Cardiac fibroblast (primary cell): ENCODE measurements around the gene SERBP1.

ENCODE experiments used
- DNase-seq, 2 donors: peaks; one replicate each; pipeline versions ENCODE4 v3.0.0 to v3.0.0-alpha.2; 2010; ENCODE audit warnings: low read depth in 2 of 2
- H3K4me3 ChIP-seq, 2 donors: replicated peaks in 1 of 2; 1 replicate in 1 of 2; 2 replicates in 1 of 2; pipeline ENCODE4 v1.5.1; 2011; ENCODE audit warnings: low read depth in 2 of 2, low read length in 2 of 2, mild to moderate bottlenecking in 2 of 2, moderate library complexity in 1 of 2
- TF ChIP-seq, protein P1 (sequence below): IDR thresholded peaks from one replicate; pipeline ENCODE4 v1.5.1; 2011; ENCODE audit warnings: low read depth, mild to moderate bottlenecking, low read length, inconsistent platforms

SERBP1 gene

GRCh38 chr1:67441739-67442281 is 11.6 kb upstream of the SERBP1 start:
- TF ChIP-seq, protein P1, sequence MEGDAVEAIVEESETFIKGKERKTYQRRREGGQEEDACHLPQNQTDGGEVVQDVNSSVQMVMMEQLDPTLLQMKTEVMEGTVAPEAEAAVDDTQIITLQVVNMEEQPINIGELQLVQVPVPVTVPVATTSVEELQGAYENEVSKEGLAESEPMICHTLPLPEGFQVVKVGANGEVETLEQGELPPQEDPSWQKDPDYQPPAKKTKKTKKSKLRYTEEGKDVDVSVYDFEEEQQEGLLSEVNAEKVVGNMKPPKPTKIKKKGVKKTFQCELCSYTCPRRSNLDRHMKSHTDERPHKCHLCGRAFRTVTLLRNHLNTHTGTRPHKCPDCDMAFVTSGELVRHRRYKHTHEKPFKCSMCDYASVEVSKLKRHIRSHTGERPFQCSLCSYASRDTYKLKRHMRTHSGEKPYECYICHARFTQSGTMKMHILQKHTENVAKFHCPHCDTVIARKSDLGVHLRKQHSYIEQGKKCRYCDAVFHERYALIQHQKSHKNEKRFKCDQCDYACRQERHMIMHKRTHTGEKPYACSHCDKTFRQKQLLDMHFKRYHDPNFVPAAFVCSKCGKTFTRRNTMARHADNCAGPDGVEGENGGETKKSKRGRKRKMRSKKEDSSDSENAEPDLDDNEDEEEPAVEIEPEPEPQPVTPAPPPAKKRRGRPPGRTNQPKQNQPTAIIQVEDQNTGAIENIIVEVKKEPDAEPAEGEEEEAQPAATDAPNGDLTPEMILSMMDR = no peak
- no peak overlapping the region for H3K4me3 ChIP-seq
- DNase-seq = no peak

DNA sequence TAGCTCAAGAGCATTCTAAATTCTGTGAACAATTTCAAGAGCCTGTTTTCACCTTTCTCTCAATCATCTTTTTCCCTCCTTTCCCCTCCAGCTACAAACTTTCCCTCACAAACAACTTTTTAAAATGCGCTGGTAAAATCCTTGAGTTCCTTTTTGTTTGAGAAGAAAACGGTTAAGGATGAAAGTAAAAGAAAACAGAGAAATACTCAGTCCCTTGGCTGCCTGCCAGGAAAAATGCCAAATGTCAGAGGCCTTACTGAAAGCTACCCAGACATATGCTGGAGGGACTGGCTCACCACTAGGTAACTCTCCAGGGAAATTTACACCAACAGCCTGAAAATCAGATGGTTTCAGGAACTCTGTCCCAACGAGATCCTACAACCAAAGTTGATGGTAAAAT is 11.0 kb upstream of the SERBP1 start:
- H3K4me3 ChIP-seq = no peak overlapping the region
- TF ChIP-seq, protein P1 = no peak
- peak; percentile 70 to 71 for DNase-seq

- H3K4me3 ChIP-seq = no peak overlapping the region
- peak in 1 of 2 donors; percentile 32 for DNase-seq
- TF ChIP-seq, protein P1 = no peak
Measured at GRCh38 chr1:67440339-67440738, 10.1 kb upstream of the SERBP1 start.

- no peak for DNase-seq
- TF ChIP-seq, protein P1 = no peak
- H3K4me3 ChIP-seq = no peak overlapping the region
Measured at GRCh38 chr1:67439277-67440029, 9.3 kb upstream of the SERBP1 start.

DNA sequence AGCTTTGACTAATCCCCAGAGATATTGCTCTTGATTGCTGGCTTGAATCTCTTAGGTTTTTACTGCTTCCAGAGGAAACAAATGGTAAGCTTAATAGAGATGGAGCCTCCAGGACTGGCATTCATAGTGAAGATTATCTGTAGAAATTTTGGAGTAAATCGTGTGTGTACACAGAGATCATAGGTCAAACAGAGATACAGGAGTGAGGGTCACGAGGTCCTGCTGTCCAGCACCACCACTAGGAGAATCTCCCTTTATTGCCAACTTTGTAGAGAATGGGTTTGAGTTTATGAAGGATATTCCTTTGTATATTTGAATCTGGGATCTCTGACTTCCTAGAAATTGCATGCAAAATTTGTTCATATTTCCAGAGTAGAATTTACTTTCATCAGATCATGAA is 7.8 kb upstream of the SERBP1 start:
- DNase-seq = no peak
- TF ChIP-seq, protein P1 = no peak
- no peak overlapping the region for H3K4me3 ChIP-seq

GRCh38 chr1:67436511-67437055 is 6.4 kb upstream of the SERBP1 start:
- no peak for DNase-seq
- no peak overlapping the region for H3K4me3 ChIP-seq
- TF ChIP-seq, protein P1 = no peak
